Smooth muscle cell (in vitro differentiated cells): Measurements from ENCODE around the gene KCTD21. TPM values are rescaled to one million over a fixed set of nuclear protein-coding genes. Genes with fewer than 3 reads are reported as not detected.

ENCODE experiments used
- DNase-seq: peaks from one replicate; lab custom pipeline; 2025; ENCODE audit not compliant: unreplicated experiment; lab: John Stamatoyannopoulos, UW
- H2AFZ ChIP-seq: fragments of 200-600 bp; sonication (generic); 2 replicates; pipeline ENCODE4 v1.6.0; 2016; ENCODE audit warnings: antibody characterized with exemption, low read depth, mild to moderate bottlenecking
- H3F3A ChIP-seq: fragments of 200-600 bp; sonication (generic); 2 replicates; pipeline ENCODE4 v1.6.0; 2017; ENCODE audit warnings: antibody characterized with exemption, low read depth
- H3K27ac ChIP-seq: fragments of 200-600 bp; sonication (generic); 2 replicates; pipeline ENCODE4 v1.5.1; 2016; ENCODE audit warnings: low read depth, mild to moderate bottlenecking
- H3K27me3 ChIP-seq: fragments of 200-600 bp; sonication (generic); 2 replicates; pipeline ENCODE4 v1.6.1; 2016; ENCODE audit warnings: low read depth, mild to moderate bottlenecking
- H3K36me3 ChIP-seq: fragments of 200-600 bp; sonication (generic); 2 replicates; pipeline ENCODE4 v1.5.1; 2016; ENCODE audit warnings: low read depth
- H3K4me1 ChIP-seq: fragments of 200-600 bp; sonication (generic); 2 replicates; pipeline ENCODE4 v1.5.1; 2016; ENCODE audit warnings: low read depth
- H3K4me2 ChIP-seq: fragments of 200-600 bp; sonication (generic); 2 replicates; pipeline ENCODE4 v1.6.0; 2016; ENCODE audit warnings: mild to moderate bottlenecking
- H3K4me3 ChIP-seq: fragments of 200-600 bp; sonication (generic); 2 replicates; pipeline ENCODE4 v1.5.1; 2016; ENCODE audit warnings: mild to moderate bottlenecking
- H3K79me2 ChIP-seq: fragments of 200-600 bp; sonication (generic); 2 replicates; pipeline ENCODE4 v1.6.0; 2016; ENCODE audit warnings: low read depth, mild to moderate bottlenecking
- H3K9ac ChIP-seq: fragments of 200-600 bp; sonication (generic); 2 replicates; pipeline ENCODE4 v1.6.0; 2016; ENCODE audit warnings: low read depth
- H3K9me3 ChIP-seq: fragments of 200-600 bp; sonication (generic); replicated peaks from 2 replicates; pipeline ENCODE4 v1.5.1; 2016; ENCODE audit warnings: low read depth
- H4K20me1 ChIP-seq: fragments of 200-600 bp; sonication (generic); 2 replicates; pipeline ENCODE4 v1.6.0; 2016; ENCODE audit warnings: low read depth
- WGBS: methylation state at CpG from one replicate; pipeline ENCODE4 v1.1.7; 2016; ENCODE audit warnings: low lambda C conversion rate; 5-methylcytosine and 5-hydroxymethylcytosine counted together
- polyA plus RNA-seq: library from polyadenylated mRNA; unstranded; fragments of >200 nt; fragmentation: Nextera tagmentation; extraction: Ambion mirVana; gene quantifications from 2 replicates; pipeline ENCODE4 v1.2.1, GENCODE V29; 2016
- total RNA-seq: library from RNA; depleted of rRNA; stranded (reverse); fragments of >200 nt; gene quantifications from 2 replicates; pipeline ENCODE4 v1.2.3, GENCODE V29; 2014
- TF ChIP-seq, protein P1 (sequence below): fragments of 200-600 bp; sonication (generic); IDR thresholded peaks from 2 replicates; pipeline ENCODE4 v1.5.1; 2017; ENCODE audit warnings: borderline replicate concordance, mild to moderate bottlenecking, antibody characterized with exemption; ENCODE audit not compliant: insufficient read depth, poor library complexity, severe bottlenecking

KCTD21 gene
- total and polyA plus RNA-seq, 2 experiments from 2014 or later = 4.9 to 23.5 TPM

DNA sequence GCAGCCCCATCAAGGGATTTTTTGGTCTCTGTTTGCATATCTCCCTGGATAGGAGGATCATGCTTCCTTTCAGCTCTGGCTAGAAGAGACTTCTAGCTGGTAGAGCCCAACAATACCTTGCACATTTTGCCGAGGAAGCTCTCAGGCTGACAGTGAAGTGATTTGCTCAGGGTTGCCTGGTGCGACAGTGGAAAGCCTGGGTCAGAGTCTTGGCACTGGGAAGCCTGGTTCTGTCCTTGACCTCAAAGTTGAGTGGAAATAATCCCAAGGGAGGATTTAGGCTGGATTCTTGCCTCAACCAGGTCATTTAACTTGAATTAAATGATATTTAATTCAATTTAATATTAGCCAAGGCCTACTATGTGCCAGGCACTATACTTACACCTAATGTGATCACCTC is 24.6 kb downstream of the KCTD21 start:
- no peak overlapping the region for H2AFZ ChIP-seq
- WGBS = 93% methylated on average over 2 of the region's 2 CpGs

DNA sequence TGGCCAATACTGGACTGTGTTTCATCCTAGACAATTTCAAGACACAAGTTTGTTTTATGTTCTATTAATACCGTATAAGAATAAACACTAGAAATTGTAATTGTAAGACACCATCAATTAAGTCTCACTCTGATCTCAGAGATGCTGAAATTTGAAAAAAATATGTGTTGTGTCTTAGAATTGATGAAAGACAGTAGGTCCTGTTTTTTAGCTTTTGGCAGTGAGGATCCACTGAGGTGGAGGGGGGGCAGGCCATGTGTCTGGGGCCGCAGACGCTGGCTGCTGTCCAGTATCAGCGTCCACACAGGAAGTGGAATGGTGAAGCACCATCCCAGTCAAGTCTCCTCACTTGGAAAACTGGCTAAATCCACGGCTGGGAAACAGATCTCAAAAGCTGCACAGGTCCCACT is 26.5 kb downstream of the KCTD21 start:
- peaks cover 1% of the 10 kb centered on the region for H3F3A ChIP-seq
- no peak overlapping the region for H3K4me2 ChIP-seq
- H3K9me3 ChIP-seq = no peaks in the 10 kb centered on the region
- 54% methylated on average over 5 of the region's 5 CpGs for WGBS
- no peak overlapping the region for H3K4me3 ChIP-seq
- H3K27me3 ChIP-seq = no peaks in the 10 kb centered on the region
- TF ChIP-seq, protein P1, sequence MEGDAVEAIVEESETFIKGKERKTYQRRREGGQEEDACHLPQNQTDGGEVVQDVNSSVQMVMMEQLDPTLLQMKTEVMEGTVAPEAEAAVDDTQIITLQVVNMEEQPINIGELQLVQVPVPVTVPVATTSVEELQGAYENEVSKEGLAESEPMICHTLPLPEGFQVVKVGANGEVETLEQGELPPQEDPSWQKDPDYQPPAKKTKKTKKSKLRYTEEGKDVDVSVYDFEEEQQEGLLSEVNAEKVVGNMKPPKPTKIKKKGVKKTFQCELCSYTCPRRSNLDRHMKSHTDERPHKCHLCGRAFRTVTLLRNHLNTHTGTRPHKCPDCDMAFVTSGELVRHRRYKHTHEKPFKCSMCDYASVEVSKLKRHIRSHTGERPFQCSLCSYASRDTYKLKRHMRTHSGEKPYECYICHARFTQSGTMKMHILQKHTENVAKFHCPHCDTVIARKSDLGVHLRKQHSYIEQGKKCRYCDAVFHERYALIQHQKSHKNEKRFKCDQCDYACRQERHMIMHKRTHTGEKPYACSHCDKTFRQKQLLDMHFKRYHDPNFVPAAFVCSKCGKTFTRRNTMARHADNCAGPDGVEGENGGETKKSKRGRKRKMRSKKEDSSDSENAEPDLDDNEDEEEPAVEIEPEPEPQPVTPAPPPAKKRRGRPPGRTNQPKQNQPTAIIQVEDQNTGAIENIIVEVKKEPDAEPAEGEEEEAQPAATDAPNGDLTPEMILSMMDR = no peak
- H3K27ac ChIP-seq = no peak overlapping the region
- no peak overlapping the region for H2AFZ ChIP-seq
- no peak overlapping the region for H3K9ac ChIP-seq
- H4K20me1 ChIP-seq = no peaks in the 10 kb centered on the region
- no peaks in the 10 kb centered on the region for H3K4me1 ChIP-seq
- no peaks in the 10 kb centered on the region for H3K36me3 ChIP-seq
- H3K79me2 ChIP-seq = no peaks in the 10 kb centered on the region
- no peak for DNase-seq

More for the DNA sequence above, 24.6 kb downstream of the KCTD21 start:
- no peak for DNase-seq
- Histone ChIP-seq H3K4me1 (peaks cover 2% of the 10 kb centered on the region), H3K27ac (no peak overlapping the region), H3K36me3 (no peaks in the 10 kb centered on the region), H4K20me1 (no peaks in the 10 kb centered on the region), H3K79me2 (no peaks in the 10 kb centered on the region), H3K4me3 (no peak overlapping the region), H3K4me2 (no peak overlapping the region), H3K9me3 (no peaks in the 10 kb centered on the region), H3K9ac (no peak overlapping the region), H3K27me3 (no peaks in the 10 kb centered on the region), H3F3A (peaks cover 3% of the 10 kb centered on the region)
- TF ChIP-seq, protein P1 = no peak

DNA sequence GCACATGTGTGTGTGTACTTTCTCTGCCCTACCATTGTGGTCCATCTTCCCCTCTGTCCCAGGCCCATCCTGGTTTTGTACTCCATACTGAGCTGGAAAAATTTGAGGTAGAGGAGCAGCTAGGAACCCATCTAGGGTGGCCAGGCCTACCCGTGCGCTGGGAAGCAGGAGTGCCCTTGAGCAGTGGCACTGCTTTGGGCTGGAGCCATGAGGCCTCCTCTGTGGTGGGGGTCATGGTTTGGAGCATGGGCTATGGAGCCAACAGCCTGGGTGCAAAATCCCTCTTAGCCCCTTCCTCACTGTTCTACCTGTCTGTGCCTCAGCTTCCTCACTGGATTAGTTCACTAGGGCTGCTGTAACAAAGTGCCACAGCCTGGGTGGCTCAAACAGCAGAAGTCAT is 27.1 kb downstream of the KCTD21 start:
- Histone ChIP-seq H3F3A (no peaks in the 10 kb centered on the region), H3K4me2 (no peak overlapping the region), H3K4me1 (no peaks in the 10 kb centered on the region), H3K27me3 (no peaks in the 10 kb centered on the region), H3K4me3 (no peak overlapping the region), H3K27ac (no peak overlapping the region), H3K9me3 (no peaks in the 10 kb centered on the region), H4K20me1 (no peaks in the 10 kb centered on the region), H3K9ac (no peak overlapping the region), H2AFZ (no peak overlapping the region), H3K36me3 (no peaks in the 10 kb centered on the region), H3K79me2 (no peaks in the 10 kb centered on the region)
- DNase-seq = no peak
- WGBS = 100% methylated on average over 2 of the region's 2 CpGs
- TF ChIP-seq, protein P1 = no peak

DNA sequence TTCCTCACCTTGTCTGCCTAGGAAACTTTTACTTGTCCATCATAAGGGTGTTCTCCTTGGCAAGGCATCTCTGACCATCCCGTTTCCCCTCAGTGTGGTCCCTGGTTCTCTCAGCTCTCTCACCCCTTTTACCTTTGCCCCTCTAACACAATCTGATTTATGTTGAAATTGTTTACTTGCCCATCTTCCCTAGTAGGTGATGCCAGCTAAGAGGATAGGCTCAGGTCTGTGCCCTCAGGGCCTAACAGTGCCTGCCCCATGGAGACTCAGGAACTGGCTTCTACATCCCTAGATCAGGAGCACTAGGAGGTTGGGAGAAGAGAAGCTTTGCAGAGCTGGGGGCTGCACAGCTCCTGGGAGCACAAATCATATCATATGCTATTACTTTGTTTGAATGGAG is 27.9 kb downstream of the KCTD21 start:
- no peaks in the 10 kb centered on the region for H3K36me3 ChIP-seq
- H3K4me1 ChIP-seq = no peaks in the 10 kb centered on the region
- 100% methylated on average over 1 of the region's 1 CpG for WGBS
- H3K27ac ChIP-seq = no peak overlapping the region
- no peaks in the 10 kb centered on the region for H3K9me3 ChIP-seq
- no peaks in the 10 kb centered on the region for H3F3A ChIP-seq
- H3K79me2 ChIP-seq = no peaks in the 10 kb centered on the region
- H3K9ac ChIP-seq = no peak overlapping the region
- no peak overlapping the region for H2AFZ ChIP-seq
- H3K4me3 ChIP-seq = no peak overlapping the region
- no peak for DNase-seq
- no peaks in the 10 kb centered on the region for H3K27me3 ChIP-seq
- no peaks in the 10 kb centered on the region for H4K20me1 ChIP-seq
- no peak overlapping the region for H3K4me2 ChIP-seq
- TF ChIP-seq, protein P1 = no peak
